Measurements from ENCODE around the gene ASB9.
"Not testable (repeated sequence)": the region's sequence is repeated elsewhere in the genome, so short reads cannot be mapped to it uniquely, and the experiment has no call there.

The ASB9 gene

GRCh38 chrX:15242899-15243555 lies 26.9 kb downstream of the ASB9 start:
- DNase-seq (ENCODE audit: low read depth, low spot score): peak; percentile 2

- DNase-seq (ENCODE audit: low read depth, low spot score): no peak
Observed at GRCh38 chrX:15241301-15241700, 28.6 kb downstream of the ASB9 start.

DNA sequence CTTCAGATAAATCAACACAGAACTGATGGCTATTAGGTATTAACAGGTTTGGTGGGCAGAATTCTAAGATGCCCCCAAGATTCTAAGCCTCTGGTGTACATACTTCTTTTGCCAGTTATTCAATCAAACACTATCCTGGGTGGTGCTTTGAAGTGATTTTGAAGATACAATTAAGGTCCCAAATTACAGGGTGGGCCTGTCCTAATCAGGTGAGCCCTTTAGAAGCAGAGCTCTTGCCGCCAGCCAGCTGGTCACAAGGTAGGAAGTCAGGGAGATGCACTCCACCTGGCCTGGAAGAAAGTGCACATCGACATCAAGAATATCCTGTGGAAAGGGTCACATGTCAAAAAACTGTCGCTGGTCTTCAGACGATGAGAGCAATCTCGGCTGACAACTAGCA lies 29.5 kb downstream of the ASB9 start:
- no peak for DNase-seq (ENCODE audit: low read depth, low spot score)

GRCh38 chrX:15236146-15236545 lies 33.7 kb downstream of the ASB9 start:
- DNase-seq (ENCODE audit: low read depth, low spot score): no peak

- DNase-seq (ENCODE audit: low read depth, low spot score): no peak
Observed at GRCh38 chrX:15235001-15235400, 34.9 kb downstream of the ASB9 start.

- no peak for DNase-seq (ENCODE audit: low read depth, low spot score)
Observed at GRCh38 chrX:15233416-15234015, 36.4 kb downstream of the ASB9 start.

- DNase-seq (ENCODE audit: low read depth, low spot score): no peak
Observed at GRCh38 chrX:15224747-15225146, 45.1 kb downstream of the ASB9 start.

DNA sequence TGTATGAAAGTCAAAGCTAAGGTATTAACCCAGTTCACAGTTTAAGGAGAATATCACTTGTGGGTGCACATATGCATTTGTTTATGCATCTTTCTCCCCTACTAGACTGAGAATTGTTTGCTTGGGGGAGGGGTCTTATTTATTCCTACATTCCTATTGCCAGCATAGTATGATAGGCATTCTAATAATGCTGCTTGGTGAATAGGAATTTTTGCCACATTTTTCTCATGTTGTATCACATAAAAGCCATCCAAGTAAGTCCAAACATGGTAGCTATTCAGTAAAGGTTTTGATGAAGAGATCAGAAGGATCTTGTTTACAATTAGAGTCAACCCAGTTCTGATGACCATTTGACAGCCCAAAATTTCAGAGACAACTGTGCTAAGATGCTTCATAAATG lies 48.6 kb downstream of the ASB9 start:
- no peak for DNase-seq (ENCODE audit: low read depth, low spot score)

DNA sequence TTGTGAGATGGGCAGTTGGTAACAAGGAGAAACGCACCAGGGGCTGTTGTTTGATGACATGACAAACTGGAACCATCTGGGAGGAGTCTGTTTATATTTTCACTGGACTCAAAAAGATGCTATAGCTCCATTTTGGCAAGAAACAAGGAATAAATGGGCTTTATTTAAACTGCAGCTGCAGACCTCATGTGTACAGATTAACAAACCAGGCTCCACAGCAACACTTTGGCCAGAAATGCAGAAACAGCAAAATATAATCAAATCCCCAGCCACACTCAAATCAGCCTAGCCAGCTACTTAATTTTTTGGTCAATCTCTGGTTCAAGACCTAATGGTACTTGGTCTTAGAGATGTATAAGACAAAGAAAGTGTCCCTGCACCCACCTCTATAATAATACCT lies 52.7 kb downstream of the ASB9 start:
- no peak for DNase-seq (ENCODE audit: low read depth, low spot score)

- no peak for DNase-seq (ENCODE audit: low read depth, low spot score)
Observed at GRCh38 chrX:15216280-15216679, 53.6 kb downstream of the ASB9 start.

DNA sequence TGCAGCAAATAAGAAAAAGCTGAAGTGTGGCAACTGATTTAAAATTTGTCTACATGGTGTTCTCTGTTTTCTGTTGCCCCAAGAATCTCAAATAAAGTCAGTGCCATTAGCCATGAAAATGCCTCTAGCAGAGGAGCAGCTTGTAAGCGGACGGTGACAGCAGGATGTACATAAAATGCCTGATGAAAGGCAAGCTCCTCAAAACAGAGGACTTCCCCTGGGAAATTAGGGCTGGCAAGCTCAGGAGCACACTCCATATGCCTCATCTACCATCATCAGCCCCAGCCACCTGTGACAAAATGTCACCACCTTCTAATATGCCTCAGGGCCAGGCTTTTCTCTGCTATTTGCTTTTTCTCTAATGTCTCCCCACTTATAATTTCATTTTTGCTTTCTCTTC lies 54.5 kb downstream of the ASB9 start:
- no peak for DNase-seq (ENCODE audit: low read depth, low spot score)

DNA sequence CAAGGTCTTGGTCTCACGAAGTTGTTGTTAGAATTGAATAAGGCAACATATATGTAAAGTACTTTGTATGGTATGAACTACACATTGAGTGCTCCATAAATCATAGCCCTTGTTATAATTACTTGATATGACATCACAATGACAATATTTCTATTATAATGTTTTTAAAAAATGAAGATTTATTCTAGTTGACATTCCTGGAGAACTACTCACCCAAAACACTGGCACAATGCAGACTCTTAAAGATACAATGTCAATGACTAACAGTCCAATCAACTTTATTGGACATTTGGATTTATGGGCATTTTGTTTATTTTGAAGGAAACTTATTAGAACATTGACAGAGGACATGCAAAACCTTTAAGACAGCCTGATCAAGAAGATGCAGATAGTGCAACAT lies 55.3 kb downstream of the ASB9 start:
- no peak for DNase-seq (ENCODE audit: low read depth, low spot score)

DNA sequence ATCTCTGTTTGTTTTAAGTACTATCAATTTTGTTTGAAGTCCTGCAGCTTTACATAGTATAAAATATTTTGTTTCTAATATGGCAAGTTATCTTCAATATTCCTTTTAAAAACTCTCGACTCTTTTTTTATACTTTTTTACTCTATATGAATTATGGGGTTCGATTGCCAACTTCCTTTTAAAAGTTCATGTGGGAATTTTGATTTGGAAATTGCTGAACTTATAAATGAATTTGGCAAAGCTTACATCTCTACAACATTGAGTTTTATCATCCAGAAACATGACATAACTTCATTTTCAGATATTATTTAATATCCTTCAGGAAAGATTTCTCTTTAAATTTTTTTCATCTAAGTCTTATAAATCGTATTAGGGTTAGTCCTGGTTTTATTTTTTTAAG lies 60.8 kb downstream of the ASB9 start:
- DNase-seq (ENCODE audit: low read depth, low spot score): no peak

- DNase-seq (ENCODE audit: low read depth, low spot score): no peak
Observed at GRCh38 chrX:15207994-15208393, 61.9 kb downstream of the ASB9 start.

- DNase-seq (ENCODE audit: low read depth, low spot score): no peak
Observed at GRCh38 chrX:15207384-15207783, 62.5 kb downstream of the ASB9 start.

DNA sequence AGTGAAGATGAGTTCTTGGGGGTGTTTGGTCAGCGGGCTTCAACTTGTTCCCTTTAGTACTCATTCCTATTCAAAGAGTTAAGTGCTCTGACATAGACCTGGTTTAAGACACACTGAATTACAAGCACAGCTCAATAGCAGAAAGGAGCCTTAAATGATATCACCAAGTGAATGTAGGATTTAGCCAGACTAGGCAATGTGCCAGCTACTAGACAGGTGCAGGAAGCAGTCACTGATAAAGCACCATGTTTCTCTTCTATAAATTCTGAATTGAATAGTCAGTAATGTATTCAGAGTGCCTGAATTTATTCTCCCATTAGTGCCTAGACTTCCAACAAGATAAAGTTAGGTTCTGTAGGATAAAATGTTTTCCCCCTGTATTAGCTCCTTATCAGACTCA lies 63.6 kb downstream of the ASB9 start:
- no peak for DNase-seq (ENCODE audit: low read depth, low spot score)

- no peak for DNase-seq (ENCODE audit: low read depth, low spot score)
Observed at GRCh38 chrX:15204130-15204751, 65.6 kb downstream of the ASB9 start.

GRCh38 chrX:15203694-15204093 lies 66.2 kb downstream of the ASB9 start:
- no peak for DNase-seq (ENCODE audit: low read depth, low spot score)

GRCh38 chrX:15202454-15203177 lies 67.3 kb downstream of the ASB9 start:
- DNase-seq (ENCODE audit: low read depth, low spot score): no peak

DNA sequence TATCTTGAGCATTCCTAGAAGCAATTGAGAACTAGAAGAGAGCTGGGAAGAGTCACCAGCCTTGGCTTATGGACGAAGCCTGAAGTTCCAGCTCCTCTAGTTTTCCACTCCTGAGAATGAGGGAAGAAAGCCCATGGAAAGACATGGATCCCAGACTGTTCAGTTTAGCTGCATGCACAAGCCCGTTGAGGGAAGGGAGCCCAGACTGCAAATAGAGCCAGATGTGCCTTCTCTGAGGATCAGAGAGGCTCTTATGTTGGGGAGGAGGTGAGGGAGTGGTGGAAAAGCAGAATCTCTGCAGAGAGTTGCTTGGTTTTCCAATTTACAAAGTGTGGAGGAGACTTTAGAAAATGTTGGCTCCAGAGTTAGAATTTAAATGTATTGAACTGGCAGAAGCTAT lies 69.0 kb downstream of the ASB9 start:
- DNase-seq (ENCODE audit: low read depth, low spot score): no peak

GRCh38 chrX:15198608-15199202 lies 71.2 kb downstream of the ASB9 start:
- DNase-seq (ENCODE audit: low read depth, low spot score): not testable (repeated sequence)

DNA sequence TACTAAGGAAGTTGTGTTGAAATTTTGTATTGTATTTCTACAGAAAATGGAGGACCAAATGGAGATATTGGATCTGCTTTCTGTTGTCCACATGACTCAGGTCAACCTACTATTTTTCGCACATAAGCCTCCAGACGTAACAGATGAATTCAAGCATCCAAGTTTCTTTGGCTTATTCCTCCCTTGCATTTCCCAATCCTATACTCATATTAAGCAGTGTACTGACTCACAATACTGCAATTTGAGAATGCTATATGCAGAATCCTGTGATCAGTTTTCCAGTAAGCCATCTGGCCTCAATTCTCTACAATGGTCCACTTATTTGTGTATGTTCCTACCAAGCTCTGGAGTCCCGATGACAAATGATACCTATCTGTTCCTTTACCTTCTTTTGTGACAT lies 75.7 kb downstream of the ASB9 start:
- DNase-seq (ENCODE audit: low read depth, low spot score): no peak

Data from activated CD4-positive, CD25-positive, alpha-beta regulatory T cell treated with anti-CD3 and anti-CD28 coated beads, Interleukin-2, amount 50 U/mL, for 16 hours (primary cell).